HepG2 (cell line): ENCODE data around the gene MXD1. TPM values are rescaled to one million over a fixed set of nuclear protein-coding genes. Genes with fewer than 3 reads are reported as not detected.
"Not testable (repeated sequence)": the region's sequence is repeated elsewhere in the genome, so short reads cannot be mapped to it uniquely, and the experiment has no call there.

Experiments used
- ATAC-seq: fragments of 200-7000 bp; cut with Tn5 transposase; 3 replicates; pipeline ENCODE4 v1.9.1; 2020; ENCODE audit warnings: mild to moderate bottlenecking, moderate library complexity
- BruUV-seq: library from RNA; stranded (reverse); fragments of 400-500 nt; replicated peaks from 2 replicates; lab custom pipeline; 2021; lab: Mats Ljungman, UMichigan
- CTCF ChIA-PET: fragments of 300-600 bp; formaldehyde crosslinking; extraction: SDS; loops from one replicate; lab custom pipeline; 2021; ENCODE audit warnings: low total read pairs, inconsistent platforms, low intra/inter-chr PET ratio; lab: Yijun Ruan, JAX
- POLR2A ChIA-PET: fragments of 350-600 bp; sonication (Branson Sonifier 250); formaldehyde crosslinking; loops from one replicate; lab custom pipeline; 2020; ENCODE audit warnings: antibody characterized with exemption, inconsistent platforms; lab: Yijun Ruan, JAX
- DNase-seq: peaks from one replicate; pipeline ENCODE4 v3.0.0-alpha.2; 2015; ENCODE audit warnings: low spot score
- FAIRE-seq: peaks from 3 replicates; lab custom pipeline; 2011; peaks lifted over from hg19 to GRCh38; lab: Jason Lieb, UNC
- H2AFZ ChIP-seq: one replicate; pipeline ENCODE4 v1.6.1; 2011; ENCODE audit warnings: low read length, inconsistent platforms
- H3K27ac ChIP-seq: fragments of 300-600 bp; 3 replicates; pipeline ENCODE4 v1.8.0; 2011; ENCODE audit warnings: mixed run types, mild to moderate bottlenecking, mixed read lengths, low read length, inconsistent platforms; ENCODE audit not compliant: insufficient read depth; ENCODE audit errors: extremely low read length
- H3K27me3 ChIP-seq, 2 experiments: fragments of 200-600 bp in 1 of 2; 2 replicates in 1 of 2; 3 replicates in 1 of 2; pipeline versions ENCODE4 v1.6.0 to v1.8.0; 2011; ENCODE audit warnings: low read length in 2 of 2, mild to moderate bottlenecking in 2 of 2, moderate library complexity in 2 of 2, inconsistent platforms in 1 of 2; ENCODE audit not compliant: insufficient read depth in 2 of 2, control insufficient read depth in 1 of 2
- H3K36me3 ChIP-seq, 2 experiments: fragments of 200-600 bp in 1 of 2; replicated peaks in 1 of 2; 2 replicates in 1 of 2; 3 replicates in 1 of 2; pipeline versions ENCODE4 v1.5.1 to v1.8.0; 2011; ENCODE audit warnings: low read length in 2 of 2, inconsistent platforms in 1 of 2; ENCODE audit not compliant: insufficient read depth in 2 of 2, control insufficient read depth in 1 of 2
- H3K4me1 ChIP-seq: 2 replicates; pipeline ENCODE4 v1.5.1; 2012; ENCODE audit warnings: low read length, inconsistent platforms; ENCODE audit not compliant: insufficient read depth
- H3K4me2 ChIP-seq: 2 replicates; pipeline ENCODE4 v1.6.0; 2011; ENCODE audit warnings: low read depth, low read length, inconsistent platforms
- H3K4me3 ChIP-seq, 3 experiments: fragments of 200-600 bp in 1 of 3; sonication (generic), shearing (Covaris generic) in 1 of 3; replicated peaks in 1 of 3; 2 replicates each; pipeline ENCODE4 v1.5.1; 2011 to 2016; ENCODE audit warnings: low read length in 3 of 3, inconsistent platforms in 2 of 3, low read depth in 2 of 3, mild to moderate bottlenecking in 2 of 3, control low read depth in 1 of 3, mixed read lengths in 1 of 3; ENCODE audit not compliant: insufficient read depth in 1 of 3
- H3K79me2 ChIP-seq: one replicate; pipeline ENCODE4 v1.6.1; 2011; ENCODE audit warnings: low read length, inconsistent platforms; ENCODE audit not compliant: insufficient read depth
- H3K9ac ChIP-seq: 2 replicates; pipeline ENCODE4 v1.6.0; 2011; ENCODE audit warnings: mild to moderate bottlenecking, low read depth, low read length, inconsistent platforms; ENCODE audit not compliant: insufficient read depth
- H3K9me3 ChIP-seq: 2 replicates; pipeline ENCODE4 v1.5.1; 2012; ENCODE audit warnings: mild to moderate bottlenecking, low read length
- H4K20me1 ChIP-seq: 2 replicates; pipeline ENCODE4 v1.6.0; 2011; ENCODE audit warnings: inconsistent platforms, mild to moderate bottlenecking, low read length, moderate library complexity; ENCODE audit not compliant: insufficient read depth
- ARNT2 ChIP-seq: sonication (generic); formaldehyde crosslinking; IDR thresholded peaks from 2 replicates; pipeline ENCODE4 v1.8.0; 2022; ENCODE audit warnings: mild to moderate bottlenecking, low read depth, missing genetic modification reagents, moderate library complexity
- SATB2 ChIP-seq: sonication (generic); formaldehyde crosslinking; IDR thresholded peaks from 2 replicates; pipeline ENCODE4 v1.5.0; 2020; ENCODE audit warnings: missing genetic modification reagents
- ZBTB33 ChIP-seq: sonication (generic); formaldehyde crosslinking; IDR thresholded peaks from 2 replicates; pipeline ENCODE4 v1.4.0; 2020; ENCODE audit warnings: missing genetic modification reagents
- ZBTB38 ChIP-seq: sonication (generic); formaldehyde crosslinking; IDR thresholded peaks from 2 replicates; pipeline ENCODE4 v1.5.1; 2020; ENCODE audit warnings: mild to moderate bottlenecking, missing genetic modification reagents
- ZNF274 ChIP-seq: sonication (generic); formaldehyde crosslinking; IDR thresholded peaks from 2 replicates; pipeline ENCODE4 v1.5.1; 2020; ENCODE audit warnings: mild to moderate bottlenecking, missing genetic modification reagents
- WGBS: methylation state at CpG from one replicate; pipeline ENCODE4 v1.1.6; 2017; ENCODE audit warnings: low lambda C conversion rate; 5-methylcytosine and 5-hydroxymethylcytosine counted together
- in situ Hi-C: cut with HindIII; loops from 2 replicates; pipeline ENCODE4 v1.10.0; 2017; ENCODE audit warnings: low pct_unique_long_range_greater_than_20kb; ENCODE audit not compliant: extremely low pct_ligation_motif_present
- intact Hi-C: fragments of 100-400 bp; cut with micrococcal nuclease; formaldehyde crosslinking; loops from one replicate; pipeline ENCODE4 v1.10.0; 2022; ENCODE audit not compliant: unreplicated experiment
- polyA plus RNA-seq, 8 experiments: library from polyadenylated mRNA; depleted of rRNA in 3 of 8; stranded (reverse) in 7 of 8; unstranded in 1 of 8; fragments of >200 nt; fragmentation: Illumina TruSeq in 4 of 8; extraction: Trizol in 4 of 8; gene quantifications; 2 replicates each; pipeline versions ENCODE4 v1.2.1 to v1.2.3, GENCODE V29; 2011 to 2016; ENCODE audit warnings: low read depth in 4 of 8, missing spikeins in 1 of 8, mixed read lengths in 1 of 8; ENCODE audit not compliant: insufficient read depth in 1 of 8
- total RNA-seq, 5 experiments: library from RNA; depleted of rRNA; stranded (reverse); fragments of >200 nt; fragmentation: Illumina TruSeq; extraction: Trizol; gene quantifications; 2 replicates each; pipeline ENCODE4 v1.2.3, GENCODE V29; 2016; ENCODE audit warnings: low read depth in 1 of 5

Gene MXD1
- total and polyA plus RNA-seq, 2 of the 13 experiments (the other 11 are each of a cell fraction or from before 2014, with no cell fraction given) = 6.4 to 14.9 TPM

- Histone ChIP-seq H3K4me3 (peak overlapping the region; percentile 85 to 97 (median 90)), H3K4me2 (peak overlapping the region; percentile 89), H3K36me3 (peaks cover 7 to 32% of the 10 kb centered on the region in 2 experiments; a peak in 3 of 5 replicates), H3K79me2 (peaks cover 36% of the 10 kb centered on the region), H3K9ac (peak overlapping the region; percentile 90), H3K4me1 (peaks cover 24% of the 10 kb centered on the region)
- CTCF ChIA-PET, FAIRE-seq, H3K9me3 ChIP-seq, DNase-seq, H3K27ac ChIP-seq, H2AFZ ChIP-seq, in situ Hi-C loops, BruUV-seq, H4K20me1 ChIP-seq, H3K27me3 ChIP-seq, ATAC-seq: not testable (repeated sequence)
- WGBS = 62% methylated on average over 23 of the region's 23 CpGs
- intact Hi-C loops = loop anchor here (5.0 kb wide), 1 partner anchor 172 kb away; no protein-coding TSS in a partner anchor
- POLR2A ChIA-PET = interaction anchor here (0.7 to 3.6 kb wide), 3 partner anchors 19 to 248 kb away, joined by 3 to 37 read pairs (median 3); partner anchors contain the start of gene MXD1
- TF ChIP-seq ZBTB38 (CRISPR knock-in tag) (peak; percentile 63; the same call in 1 of the 2 replicates), ZNF274 (CRISPR knock-in tag) (0 out of 2 replicates have a peak, but pooled peaks have one; percentile 37), SATB2 (CRISPR knock-in tag) (0 out of 2 replicates have a peak, but pooled peaks have one; percentile 37), ARNT2 (peak; percentile 28; the same call in 1 of the 2 replicates), ZBTB33 (CRISPR knock-in tag) (peak; percentile 87; the same call in 1 of the 2 replicates)
Observed at GRCh38 chr2:69894737-69895136, 20.2 kb upstream of the MXD1 start.
